ENCODE data around the gene PRAC2.

DNA sequence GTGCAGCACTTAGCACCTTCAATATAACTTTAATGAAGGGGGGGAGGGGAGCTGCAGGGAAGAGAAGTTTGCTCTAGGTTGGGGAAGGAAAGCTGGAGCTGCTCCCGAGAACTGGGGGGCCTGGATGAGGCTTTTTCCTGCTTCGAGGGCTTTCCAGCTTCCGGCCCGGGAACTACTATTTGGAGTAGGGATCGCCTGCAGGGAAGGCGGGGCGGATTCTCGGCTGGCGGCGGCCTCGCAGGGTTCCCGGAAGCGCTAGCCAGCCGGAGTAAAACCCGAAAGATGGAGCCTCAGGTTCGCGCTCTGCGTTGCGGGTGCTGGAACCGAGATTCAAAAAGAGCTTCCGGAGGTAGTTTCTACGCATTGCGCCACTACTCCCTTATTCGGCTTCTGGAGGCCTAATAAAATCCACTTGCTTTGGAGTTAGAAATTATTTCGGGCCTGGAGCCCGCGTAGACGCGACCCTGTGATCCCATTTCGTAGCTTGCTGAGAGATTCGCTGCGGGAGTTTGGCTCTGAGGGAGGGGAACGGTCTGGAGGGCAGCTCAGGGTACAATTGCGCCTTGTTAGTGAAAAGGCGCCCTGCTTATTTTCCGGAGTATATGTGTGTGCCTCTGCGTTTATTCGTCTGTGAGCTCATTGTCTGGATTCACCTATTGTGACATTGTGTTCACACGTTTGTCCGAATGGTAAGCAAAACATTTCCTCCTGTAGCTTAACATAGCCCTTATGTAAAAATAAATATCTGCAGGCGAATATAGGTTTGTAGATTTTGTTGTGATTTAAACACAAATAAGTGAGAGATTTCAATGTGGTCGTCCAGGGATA lies 652 bp downstream of the PRAC2 start:
- TF ChIP-seq, protein P1, sequence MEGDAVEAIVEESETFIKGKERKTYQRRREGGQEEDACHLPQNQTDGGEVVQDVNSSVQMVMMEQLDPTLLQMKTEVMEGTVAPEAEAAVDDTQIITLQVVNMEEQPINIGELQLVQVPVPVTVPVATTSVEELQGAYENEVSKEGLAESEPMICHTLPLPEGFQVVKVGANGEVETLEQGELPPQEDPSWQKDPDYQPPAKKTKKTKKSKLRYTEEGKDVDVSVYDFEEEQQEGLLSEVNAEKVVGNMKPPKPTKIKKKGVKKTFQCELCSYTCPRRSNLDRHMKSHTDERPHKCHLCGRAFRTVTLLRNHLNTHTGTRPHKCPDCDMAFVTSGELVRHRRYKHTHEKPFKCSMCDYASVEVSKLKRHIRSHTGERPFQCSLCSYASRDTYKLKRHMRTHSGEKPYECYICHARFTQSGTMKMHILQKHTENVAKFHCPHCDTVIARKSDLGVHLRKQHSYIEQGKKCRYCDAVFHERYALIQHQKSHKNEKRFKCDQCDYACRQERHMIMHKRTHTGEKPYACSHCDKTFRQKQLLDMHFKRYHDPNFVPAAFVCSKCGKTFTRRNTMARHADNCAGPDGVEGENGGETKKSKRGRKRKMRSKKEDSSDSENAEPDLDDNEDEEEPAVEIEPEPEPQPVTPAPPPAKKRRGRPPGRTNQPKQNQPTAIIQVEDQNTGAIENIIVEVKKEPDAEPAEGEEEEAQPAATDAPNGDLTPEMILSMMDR (IDR thresholded peaks at IDR 0.05; ENCODE audit: insufficient read depth, low read depth, low read length) = no peak
- TF ChIP-seq EZH2 (IDR thresholded peaks at IDR 0.05; ENCODE audit: insufficient read depth, low read length) = peak; percentile 12

Data from astrocyte (in vitro differentiated cells and primary cell).